ENCODE measurements around the gene PDE2A.

Gene PDE2A

GRCh38 chr11:72673284-72673942 is 809 bp downstream of the PDE2A start:
- no peak for TF ChIP-seq CTCF (IDR thresholded peaks at IDR 0.05; ENCODE audit: extremely low read depth, missing control alignments)
- no peak for DNase-seq (ENCODE audit: low spot score)

GRCh38 chr11:72672597-72673238 is 1.5 kb downstream of the PDE2A start:
- TF ChIP-seq CTCF (IDR thresholded peaks at IDR 0.05; ENCODE audit: extremely low read depth, missing control alignments), result no peak

GRCh38 chr11:72671152-72672099 is 2.8 kb downstream of the PDE2A start:
- no peak for DNase-seq (ENCODE audit: low spot score)

More at GRCh38 chr11:72672597-72673238, 1.5 kb downstream of the PDE2A start:
- no peak for DNase-seq (ENCODE audit: low spot score)

GRCh38 chr11:72670041-72670440 is 4.2 kb downstream of the PDE2A start:
- TF ChIP-seq CTCF (IDR thresholded peaks at IDR 0.05; ENCODE audit: extremely low read depth, missing control alignments), result no peak
- no peak for DNase-seq (ENCODE audit: low spot score)

More at GRCh38 chr11:72671152-72672099, 2.8 kb downstream of the PDE2A start:
- no peak for TF ChIP-seq CTCF (IDR thresholded peaks at IDR 0.05; ENCODE audit: extremely low read depth, missing control alignments)

- TF ChIP-seq CTCF (IDR thresholded peaks at IDR 0.05; ENCODE audit: extremely low read depth, missing control alignments), result no peak
- DNase-seq (ENCODE audit: low spot score), result no peak
Observed at GRCh38 chr11:72669527-72669926, 4.7 kb downstream of the PDE2A start.

GRCh38 chr11:72668629-72669347 is 5.4 kb downstream of the PDE2A start:
- no peak for TF ChIP-seq CTCF (IDR thresholded peaks at IDR 0.05; ENCODE audit: extremely low read depth, missing control alignments)
- DNase-seq (ENCODE audit: low spot score), result peak; percentile 88

All from GM20000 (cell line).